GM12874 (cell line): Measurements from ENCODE around the gene EXOSC10.

ENCODE experiments used
- TF ChIP-seq, protein P1 (sequence below): IDR thresholded peaks from 2 replicates; pipeline ENCODE4 v1.5.1; 2011; ENCODE audit warnings: low read depth, mild to moderate bottlenecking, control low read depth, low read length, moderate library complexity; ENCODE audit not compliant: insufficient read depth

Gene EXOSC10

DNA sequence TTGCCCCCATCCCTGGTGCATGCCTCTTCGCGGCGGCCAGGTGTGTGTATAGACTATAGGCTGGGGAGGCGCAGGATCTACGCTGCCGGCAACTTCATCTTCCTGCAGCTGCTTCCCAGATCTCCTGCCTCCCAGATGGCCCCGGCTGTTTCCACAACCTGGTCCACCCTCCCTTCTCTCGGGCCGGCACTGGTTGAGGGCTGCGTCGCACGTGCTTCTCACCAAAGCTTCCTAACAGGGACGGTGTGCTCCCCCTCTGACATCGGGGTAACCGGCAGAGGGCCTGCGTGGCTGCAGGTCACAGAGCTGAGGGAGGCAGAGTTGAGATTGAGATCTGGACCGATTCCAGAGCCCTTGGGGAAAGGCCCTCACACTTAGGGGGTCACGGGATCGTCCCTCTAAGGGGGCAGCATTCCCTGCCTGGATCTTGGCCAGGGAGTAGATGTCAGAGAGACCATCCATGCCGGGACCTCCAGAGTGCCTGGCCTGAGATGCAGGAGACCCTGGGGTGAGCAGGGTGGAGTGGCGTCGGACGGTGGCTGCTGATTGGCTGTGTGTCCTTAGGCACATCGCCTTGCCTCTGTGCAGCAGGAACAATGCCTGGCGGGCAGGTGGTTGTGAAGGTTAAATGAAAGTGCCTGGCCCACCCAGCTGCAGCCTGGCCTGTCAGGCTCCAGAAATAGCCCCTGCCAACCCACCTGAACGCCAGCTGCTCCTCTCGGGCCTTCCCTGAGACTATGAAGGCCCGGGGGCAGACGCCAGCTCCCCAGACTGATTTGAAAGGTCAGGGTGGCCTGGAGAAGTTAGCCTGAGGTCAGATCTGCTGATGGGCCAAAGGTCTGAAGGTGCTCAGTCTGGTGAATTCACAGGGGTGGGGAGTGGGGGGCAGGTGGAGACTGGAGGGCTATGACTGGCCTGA, 46.6 kb downstream of the EXOSC10 start:
- TF ChIP-seq, protein P1, sequence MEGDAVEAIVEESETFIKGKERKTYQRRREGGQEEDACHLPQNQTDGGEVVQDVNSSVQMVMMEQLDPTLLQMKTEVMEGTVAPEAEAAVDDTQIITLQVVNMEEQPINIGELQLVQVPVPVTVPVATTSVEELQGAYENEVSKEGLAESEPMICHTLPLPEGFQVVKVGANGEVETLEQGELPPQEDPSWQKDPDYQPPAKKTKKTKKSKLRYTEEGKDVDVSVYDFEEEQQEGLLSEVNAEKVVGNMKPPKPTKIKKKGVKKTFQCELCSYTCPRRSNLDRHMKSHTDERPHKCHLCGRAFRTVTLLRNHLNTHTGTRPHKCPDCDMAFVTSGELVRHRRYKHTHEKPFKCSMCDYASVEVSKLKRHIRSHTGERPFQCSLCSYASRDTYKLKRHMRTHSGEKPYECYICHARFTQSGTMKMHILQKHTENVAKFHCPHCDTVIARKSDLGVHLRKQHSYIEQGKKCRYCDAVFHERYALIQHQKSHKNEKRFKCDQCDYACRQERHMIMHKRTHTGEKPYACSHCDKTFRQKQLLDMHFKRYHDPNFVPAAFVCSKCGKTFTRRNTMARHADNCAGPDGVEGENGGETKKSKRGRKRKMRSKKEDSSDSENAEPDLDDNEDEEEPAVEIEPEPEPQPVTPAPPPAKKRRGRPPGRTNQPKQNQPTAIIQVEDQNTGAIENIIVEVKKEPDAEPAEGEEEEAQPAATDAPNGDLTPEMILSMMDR, result no peak

DNA sequence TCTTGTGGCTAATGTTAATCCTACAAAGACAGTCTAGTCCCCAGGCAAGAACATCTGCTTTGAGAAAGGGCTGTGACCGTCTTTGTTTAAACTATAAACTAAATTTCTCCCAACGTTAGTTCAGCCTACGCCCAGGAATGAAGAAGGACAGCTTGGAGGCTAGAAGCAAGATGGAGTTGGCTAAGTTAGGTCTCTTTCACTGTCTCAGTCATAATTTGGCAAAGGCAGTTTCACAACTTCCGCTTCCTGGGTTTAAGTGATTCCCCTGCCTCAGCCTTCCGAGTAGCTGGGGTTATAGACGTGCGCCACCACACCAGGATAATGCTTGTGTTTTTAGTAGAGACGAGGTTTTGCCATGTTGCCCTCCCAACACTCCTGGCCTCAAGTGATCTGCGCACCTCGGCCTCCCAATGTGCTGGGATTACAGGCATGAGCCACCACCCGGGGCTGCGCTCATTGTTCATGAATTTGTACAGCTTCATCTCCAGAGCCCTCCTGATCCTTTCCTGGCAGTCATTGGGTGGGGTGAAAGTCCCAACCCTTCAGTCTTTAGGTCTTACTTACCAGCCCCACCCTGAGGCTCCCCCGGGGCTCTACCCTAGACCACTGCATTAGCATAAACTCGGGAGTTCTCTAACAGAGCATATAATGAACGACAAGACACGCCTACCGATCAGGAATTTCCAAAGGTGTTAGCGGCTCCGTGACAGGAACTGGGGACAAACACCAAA, 47.7 kb downstream of the EXOSC10 start:
- TF ChIP-seq, protein P1, result no peak

- TF ChIP-seq, protein P1, result no peak
These were observed 52.9 kb downstream of the EXOSC10 start, which contains the start of gene MASP2 for GRCh38 chr1:11046625-11047365. TSS of gene MASP2 (minus strand) at chr1:11047239. CDS start at chr1:11047207, 32 bp downstream.

DNA sequence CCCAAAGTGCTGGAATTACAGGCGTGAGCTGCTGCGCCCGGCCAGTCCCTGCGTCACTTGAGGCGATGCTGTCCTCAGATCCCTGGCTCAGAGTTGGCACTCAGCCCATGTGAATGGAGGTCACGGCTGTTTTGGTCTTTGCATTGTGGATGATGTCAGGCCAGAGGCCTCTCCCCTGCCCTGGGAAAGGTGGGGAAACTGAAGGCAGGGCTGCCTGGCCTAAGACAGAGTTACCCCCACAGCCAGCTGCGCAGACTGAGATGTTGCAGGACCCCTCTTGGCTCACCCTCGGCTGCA, 53.5 kb downstream of the EXOSC10 start:
- TF ChIP-seq, protein P1, result no peak

DNA sequence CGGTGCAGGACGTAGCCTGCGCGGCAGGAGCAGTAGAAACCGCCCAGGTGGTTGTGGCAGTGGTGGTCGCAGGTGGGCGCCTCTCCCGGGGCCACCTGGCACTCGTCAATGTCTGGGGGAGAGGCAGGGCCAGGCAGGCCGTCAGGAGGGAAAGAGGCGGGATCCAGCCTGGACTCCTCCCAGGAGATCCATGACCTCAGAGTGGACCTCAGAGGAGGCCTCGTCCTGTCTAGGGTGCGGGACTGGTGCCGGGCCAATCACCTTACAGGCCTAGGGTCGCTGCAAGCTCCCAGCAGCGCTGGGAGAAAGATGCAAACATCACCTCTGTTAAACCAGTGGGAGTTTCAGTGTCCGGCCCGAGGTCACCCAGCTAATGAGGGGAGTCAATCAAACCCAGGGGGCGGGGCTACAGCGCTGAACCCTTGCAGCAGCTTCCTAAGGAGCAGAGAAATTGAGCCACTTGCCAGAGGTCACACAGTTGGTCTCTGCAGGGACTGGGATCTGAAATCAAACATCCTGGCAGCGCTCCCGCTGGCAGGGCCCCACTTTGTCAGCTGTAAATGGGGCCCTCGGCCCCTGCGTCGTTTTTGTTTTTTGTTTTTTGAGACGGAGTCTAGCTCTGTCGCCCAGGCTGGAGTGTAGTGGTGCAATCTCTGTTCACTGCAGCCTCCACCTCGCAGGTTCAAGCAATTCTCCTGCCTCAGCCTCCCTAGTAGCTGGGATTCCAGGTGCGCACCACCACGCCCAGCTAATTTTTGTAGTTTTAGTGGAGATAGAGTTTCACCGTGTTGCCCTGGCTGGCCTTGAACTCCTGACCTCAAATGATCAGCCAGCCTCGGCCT, 54.0 kb downstream of the EXOSC10 start:
- TF ChIP-seq, protein P1, result no peak

DNA sequence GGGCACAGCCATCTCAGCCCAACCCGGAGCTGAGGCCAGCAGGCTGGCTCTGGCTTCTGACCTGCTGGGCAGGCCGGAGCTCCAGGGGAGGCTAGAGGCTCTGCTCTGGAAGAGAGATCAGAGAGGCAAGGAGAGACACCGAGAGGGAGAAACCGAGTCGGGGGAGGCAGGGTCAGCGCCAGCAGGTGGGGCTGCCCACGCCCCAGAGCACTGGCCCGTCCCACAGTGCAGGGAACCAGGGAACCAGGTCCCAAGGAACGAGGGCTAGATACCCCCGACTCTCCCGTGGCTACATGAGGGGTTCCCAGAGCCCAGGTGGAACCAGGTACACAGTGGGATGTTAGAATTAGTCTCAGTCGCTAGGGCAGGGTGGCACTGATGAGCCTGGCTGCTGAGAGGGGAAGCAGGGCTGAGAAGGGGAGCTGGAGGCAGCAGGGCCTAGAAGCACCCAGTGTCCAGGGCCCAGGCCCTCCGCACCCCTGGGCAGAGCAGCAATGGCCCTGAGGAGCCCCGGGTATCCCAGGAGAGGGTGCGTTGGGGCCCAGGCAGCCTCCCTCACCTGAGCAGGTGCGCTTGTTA, 54.7 kb downstream of the EXOSC10 start:
- TF ChIP-seq, protein P1, result no peak
